ENCODE measurements around the gene DCAKD.
A peak's percentile ranks its signal among the peaks of the same experiment; 100 is the strongest.

The DCAKD gene

GRCh38 chr17:45051060-45051719 is at the start of gene DCAKD:
Gene DCAKD (minus strand): TSS chr17:45051632. CDS start chr17:45034885, 16,747 bp downstream.
- peak; percentile 88 for DNase-seq

- DNase-seq: peak; percentile 61
These were observed 47.6 kb upstream of the DCAKD start for GRCh38 chr17:45098869-45099616.

DNA sequence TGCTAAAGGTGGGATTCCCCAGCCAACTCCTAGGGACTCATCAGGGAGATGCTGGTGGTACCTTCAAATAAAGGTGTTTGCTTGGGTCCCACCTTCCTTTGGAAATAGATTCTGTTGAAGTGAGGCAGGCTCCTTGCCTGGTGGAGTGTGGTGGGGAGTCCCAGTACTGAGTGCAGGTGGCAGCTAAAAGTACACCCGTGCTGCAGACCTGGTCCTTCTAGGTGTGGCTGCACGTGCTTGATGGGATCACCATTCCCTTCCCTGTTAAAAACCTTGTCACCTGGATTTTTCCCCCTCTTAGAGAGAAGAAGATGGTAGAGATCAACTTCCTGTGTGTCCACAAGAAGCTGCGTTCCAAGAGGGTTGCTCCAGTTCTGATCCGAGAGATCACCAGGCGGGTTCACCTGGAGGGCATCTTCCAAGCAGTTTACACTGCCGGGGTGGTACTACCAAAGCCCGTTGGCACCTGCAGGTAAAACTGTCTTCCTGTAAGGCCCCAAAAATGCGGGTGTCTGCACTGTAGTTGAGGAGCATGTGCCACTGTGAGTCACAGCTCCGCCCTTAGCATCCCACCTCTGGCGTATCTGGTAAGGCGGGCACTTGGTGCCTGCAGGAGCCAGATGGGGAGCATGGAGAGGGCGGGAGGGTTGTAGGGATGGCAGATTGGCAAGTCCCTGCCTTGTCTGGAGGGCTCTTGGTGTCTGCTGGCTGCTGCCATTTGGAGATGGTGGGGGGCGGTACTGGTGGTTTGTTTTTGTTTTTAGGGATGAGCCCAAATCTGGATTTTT is 46.8 kb upstream of the DCAKD start:
- no peak for DNase-seq

DNA sequence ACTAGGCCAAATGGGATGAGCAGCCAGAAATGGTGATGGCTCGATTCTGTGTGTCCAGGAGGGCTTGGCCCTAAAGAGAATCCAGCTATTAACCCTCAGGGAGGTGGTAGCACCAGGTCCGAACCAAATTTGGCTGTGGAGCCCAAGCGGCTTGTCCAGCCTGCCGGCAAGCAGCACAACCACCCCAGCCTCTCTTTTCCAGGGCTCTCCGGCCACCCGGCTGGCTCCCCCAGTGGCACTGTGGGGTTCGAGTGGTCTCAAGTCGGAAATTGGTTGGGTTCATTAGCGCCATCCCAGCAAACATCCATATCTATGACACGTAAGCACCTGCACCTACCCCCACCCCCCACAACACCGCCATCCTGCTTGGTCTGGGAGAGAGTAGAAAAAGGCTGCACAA is 45.5 kb upstream of the DCAKD start:
- DNase-seq: no peak

- DNase-seq: no peak
These were observed 44.7 kb upstream of the DCAKD start for GRCh38 chr17:45096141-45096540.

DNA sequence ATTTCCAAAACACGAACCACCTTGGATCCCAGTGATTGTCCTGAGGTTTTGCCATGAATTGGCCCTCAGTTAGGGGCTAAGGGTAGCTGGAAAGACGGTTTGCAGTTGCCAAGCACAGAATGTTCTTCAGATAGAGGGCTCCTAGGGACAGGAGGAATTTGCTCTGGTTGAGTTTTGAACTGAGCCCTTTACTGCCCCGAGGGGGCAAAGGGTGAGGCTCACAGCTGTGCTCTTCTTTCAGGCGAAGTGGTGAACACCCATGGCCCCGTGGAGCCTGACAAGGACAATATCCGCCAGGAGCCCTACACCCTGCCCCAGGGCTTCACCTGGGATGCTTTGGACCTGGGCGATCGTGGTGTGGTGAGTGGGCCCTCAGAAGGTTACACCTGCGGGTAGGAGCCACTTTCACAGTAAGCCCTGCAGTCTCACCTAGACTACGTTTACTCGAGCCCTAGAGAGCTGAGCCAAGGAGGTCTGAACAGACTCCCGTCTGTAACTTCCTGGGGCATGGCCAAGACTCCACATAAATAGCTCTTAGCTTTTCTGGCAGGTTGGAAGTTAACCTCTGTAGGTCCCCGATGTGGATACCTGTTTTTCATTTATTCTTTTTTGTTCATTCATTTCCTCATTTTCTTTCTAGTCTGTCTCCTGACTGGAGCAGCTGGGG is 42.1 kb upstream of the DCAKD start:
- peak; percentile 24 for DNase-seq

- DNase-seq: peak; percentile 67
These were observed 41.5 kb upstream of the DCAKD start for GRCh38 chr17:45092911-45093430.

GRCh38 chr17:45091778-45092425 is 40.5 kb upstream of the DCAKD start:
- no peak for DNase-seq

GRCh38 chr17:45090711-45091110 is 39.3 kb upstream of the DCAKD start:
- DNase-seq: no peak

- DNase-seq: no peak
These were observed 37.3 kb upstream of the DCAKD start for GRCh38 chr17:45088741-45089140.

- no peak for DNase-seq
These were observed 36.5 kb upstream of the DCAKD start for GRCh38 chr17:45087978-45088377.

- DNase-seq: no peak
These were observed 36.1 kb upstream of the DCAKD start for GRCh38 chr17:45087504-45087975.

DNA sequence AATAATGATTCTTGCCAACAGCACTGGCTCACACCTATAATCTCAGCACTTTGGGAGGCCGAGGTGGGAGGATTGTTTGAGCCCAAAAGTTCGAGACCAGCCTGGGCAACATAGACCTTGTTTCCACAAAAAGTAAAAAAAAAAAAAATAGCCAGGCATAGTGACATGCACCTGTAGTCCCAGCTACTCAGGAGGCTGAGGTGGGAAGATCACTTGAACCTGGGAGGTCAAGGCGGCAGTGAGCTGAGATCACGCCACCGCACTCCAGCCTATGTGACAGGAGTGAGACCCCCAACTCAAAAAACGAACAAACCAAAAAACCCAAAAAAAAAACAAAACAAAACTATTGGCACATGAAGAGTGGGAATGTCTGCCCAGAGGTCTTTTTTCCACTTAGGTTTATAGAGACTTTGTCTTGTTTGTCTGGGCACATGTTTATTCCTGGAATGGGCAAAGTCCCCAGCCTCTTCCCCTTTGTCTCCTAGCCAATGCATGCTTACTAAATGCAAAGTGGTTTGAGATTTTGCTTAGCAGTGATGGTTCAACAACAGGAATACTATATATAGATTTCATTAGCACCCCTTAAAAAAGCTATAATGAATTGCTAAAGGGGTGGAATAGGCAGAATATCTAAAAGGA is 35.6 kb upstream of the DCAKD start:
- DNase-seq: no peak

DNA sequence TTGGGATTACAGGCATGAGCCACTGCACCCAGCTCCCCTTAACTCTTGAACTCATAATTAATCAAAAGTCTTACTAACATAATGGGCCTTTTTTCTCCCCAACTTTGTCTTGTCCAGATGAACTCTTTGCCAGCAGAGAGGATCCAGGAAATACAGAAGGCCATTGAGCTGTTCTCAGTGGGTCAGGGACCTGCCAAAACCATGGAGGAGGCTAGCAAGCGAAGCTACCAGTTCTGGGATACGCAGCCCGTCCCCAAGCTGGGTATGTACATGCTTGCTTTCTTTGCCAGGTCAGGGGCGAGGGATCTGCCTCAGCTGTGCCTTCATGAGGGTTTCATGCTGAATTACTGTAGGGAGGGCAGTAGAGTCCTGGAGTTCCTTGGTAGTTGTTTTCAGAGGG is 35.0 kb upstream of the DCAKD start:
- no peak for DNase-seq

DNA sequence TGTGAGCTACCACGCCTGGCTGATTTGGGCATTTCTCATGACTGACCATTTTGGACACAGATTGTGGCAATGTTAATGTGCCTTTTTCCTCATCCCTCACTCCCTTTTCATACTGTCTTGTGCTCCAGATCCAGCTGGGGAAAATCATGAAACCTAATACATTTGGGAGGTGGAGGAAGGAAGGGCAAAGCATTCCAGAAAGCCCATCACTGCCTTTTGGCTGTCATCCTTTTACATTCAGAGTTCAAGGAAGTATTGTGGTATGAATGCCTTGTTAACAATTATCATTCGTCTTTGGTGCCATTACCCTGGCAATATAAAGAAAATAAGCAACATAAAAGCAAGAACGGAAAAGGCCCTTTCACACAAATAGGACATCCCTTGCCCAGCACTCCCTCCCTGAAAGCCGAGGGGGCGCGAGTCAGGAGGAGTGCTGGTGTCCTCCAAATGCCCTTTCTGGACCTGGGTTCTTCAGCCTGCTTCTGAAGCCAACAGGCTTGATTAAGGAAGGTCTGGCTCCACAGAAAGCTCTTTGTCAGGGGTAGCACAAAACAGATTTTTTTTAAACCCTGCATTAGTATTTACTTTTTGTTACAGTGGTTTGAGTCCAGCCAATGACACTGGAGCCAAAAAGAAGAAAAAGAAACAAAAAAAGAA is 29.7 kb upstream of the DCAKD start:
- no peak for DNase-seq

DNA sequence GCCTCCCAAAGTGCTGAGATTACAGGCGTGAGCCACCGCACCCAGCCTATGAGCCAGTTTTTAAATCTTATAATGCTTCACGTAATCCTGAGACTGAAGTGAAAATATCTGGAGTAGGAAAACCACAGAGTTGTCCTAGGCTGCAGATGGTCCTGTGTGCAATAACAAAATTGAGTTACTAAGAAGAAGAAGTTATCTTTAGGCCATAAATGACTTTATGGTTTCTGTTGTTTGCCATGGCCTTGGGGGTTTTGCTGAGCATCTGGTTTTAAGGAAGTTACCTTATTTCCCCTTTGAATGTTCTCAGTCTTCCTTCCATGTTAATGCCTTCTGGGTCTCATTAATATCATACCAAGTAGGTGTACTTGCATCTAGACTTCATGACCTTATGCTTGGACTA is 26.2 kb upstream of the DCAKD start:
- no peak for DNase-seq

DNA sequence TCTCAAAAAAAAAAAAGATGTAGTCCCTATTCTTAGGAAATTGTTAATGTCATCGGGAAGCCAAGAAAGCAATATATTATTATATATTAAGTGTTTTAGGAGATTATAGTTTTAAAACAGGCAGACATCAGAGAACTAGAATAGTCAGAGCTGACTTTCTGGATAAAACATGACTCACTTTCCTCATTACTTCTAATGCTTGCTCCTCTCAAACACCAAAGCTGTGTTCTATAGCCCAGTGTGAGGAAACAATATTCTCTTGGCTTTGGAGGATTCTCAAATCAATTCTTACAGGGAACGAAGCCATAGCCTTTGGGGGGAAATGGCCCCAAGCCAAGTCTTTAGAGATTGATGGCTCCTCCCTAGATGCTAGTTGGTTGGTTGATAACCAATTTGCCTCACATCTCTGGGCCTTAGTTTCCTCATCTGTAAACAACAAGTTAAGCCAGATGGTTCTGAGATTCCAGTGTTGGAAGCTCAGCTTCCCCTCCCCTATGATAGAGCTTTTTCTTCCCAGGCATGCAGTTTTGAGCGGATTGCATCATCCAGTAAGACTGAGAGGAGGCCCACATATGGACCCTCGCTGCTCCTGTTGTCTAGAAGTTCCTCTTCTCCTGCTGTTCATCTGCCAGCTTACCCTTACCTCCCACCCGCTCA is 22.1 kb upstream of the DCAKD start:
- no peak for DNase-seq

GRCh38 chr17:45070809-45071208 is 19.4 kb upstream of the DCAKD start:
- no peak for DNase-seq

DNA sequence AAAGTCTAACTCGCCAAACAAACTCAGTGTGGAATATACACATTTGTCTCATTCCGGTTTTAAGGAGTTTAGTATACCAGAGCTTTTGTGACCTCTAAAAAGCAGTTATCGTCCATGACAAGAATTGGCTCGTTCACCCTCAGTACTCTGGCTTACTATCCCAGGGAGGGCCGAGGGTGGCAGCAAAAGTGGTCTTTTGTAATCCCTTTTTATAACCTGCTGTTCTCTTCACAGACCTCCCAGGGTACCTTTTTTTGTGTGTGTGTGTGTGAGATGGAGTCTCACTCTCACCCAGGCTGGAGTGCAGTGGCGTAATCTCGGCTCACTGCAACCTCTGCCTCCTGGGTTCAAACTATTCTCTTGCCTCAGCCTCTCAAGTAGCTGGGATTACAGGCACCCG is 18.6 kb upstream of the DCAKD start:
- no peak for DNase-seq

DNA sequence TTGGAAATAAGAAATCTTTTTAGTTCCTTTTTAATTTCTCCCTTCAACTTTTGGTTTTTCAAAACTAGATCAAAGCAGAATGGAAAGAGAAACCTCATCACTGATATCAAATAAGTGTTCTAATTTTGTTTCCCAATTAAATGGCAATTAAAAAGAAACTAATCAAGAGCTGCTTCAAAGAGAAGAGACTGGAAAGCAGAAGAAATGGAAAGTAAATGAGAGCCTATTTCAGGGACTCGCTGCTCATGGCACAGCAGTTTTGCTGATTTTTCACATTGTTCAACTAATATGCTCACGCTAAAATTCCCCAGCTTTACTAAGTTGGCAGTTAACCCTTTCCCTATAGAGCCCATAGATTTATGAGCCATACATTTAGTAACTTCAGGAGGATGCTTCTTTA is 16.2 kb upstream of the DCAKD start:
- DNase-seq: no peak

DNA sequence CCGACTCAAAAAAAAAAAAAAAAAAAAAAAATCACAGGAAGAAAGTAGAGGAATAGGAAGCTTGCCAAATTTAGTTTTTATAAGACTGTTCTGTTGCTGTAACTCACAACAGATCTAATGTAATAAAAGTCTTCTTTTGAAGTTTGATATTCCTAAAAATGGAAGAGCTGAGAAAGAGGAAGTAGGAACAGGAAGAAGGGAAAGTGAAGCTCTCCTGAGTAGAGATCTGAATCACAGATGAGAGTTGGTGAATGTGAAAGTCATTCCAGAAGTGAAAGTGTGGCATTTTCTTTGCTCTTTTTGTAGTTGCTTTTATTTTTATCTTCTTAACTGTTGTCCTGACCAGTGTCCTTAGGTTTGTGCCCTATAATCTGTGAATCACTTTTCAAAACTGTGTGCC is 11.8 kb upstream of the DCAKD start:
- no peak for DNase-seq

Measured in NCI-H2029 (cell line).